ENCODE results near the gene PCYT2. TPM values are rescaled to one million over a fixed set of nuclear protein-coding genes. Genes with fewer than 3 reads are reported as not detected.

The PCYT2 gene
- total RNA-seq, 3 donors from 2014 or later = 36.0 to 59.4 (median 58.3) TPM

DNA sequence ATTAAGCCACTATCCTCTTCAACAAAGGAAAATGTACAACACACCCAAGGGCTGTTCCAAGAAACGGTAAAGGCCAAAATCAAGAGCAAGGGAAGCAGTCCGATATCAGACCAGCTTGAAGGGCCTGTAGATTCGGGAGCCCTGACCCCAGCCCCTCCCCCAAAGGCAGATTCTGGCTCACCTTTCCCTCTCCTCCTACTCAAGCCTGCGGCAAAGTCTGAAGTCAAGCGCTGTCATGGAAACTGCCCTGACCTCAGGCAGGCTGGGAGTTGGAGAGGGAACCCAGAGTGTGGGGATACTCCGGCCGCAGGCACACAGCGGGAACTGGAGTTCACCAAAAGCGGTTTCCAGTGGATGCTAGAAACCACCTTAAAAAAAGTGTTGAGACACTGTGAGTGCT is 21.6 kb downstream of the PCYT2 start:
- intact Hi-C loops (cut with DNase I, micrococcal nuclease) = no loop called here
- peaks cover 13% of the 10 kb centered on the region for H3K36me3 ChIP-seq (ENCODE audit: low read depth)
- no peaks in the 10 kb centered on the region for H3K9me3 ChIP-seq
- H3K4me3 ChIP-seq = no peak overlapping the region
- TF ChIP-seq, protein P1, sequence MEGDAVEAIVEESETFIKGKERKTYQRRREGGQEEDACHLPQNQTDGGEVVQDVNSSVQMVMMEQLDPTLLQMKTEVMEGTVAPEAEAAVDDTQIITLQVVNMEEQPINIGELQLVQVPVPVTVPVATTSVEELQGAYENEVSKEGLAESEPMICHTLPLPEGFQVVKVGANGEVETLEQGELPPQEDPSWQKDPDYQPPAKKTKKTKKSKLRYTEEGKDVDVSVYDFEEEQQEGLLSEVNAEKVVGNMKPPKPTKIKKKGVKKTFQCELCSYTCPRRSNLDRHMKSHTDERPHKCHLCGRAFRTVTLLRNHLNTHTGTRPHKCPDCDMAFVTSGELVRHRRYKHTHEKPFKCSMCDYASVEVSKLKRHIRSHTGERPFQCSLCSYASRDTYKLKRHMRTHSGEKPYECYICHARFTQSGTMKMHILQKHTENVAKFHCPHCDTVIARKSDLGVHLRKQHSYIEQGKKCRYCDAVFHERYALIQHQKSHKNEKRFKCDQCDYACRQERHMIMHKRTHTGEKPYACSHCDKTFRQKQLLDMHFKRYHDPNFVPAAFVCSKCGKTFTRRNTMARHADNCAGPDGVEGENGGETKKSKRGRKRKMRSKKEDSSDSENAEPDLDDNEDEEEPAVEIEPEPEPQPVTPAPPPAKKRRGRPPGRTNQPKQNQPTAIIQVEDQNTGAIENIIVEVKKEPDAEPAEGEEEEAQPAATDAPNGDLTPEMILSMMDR (IDR thresholded peaks at IDR 0.05) = no peak
- ATAC-seq (no peak), DNase-seq (no peak)
- H3K4me1 ChIP-seq (ENCODE audit: low read depth) = peaks cover 19% of the 10 kb centered on the region

DNA sequence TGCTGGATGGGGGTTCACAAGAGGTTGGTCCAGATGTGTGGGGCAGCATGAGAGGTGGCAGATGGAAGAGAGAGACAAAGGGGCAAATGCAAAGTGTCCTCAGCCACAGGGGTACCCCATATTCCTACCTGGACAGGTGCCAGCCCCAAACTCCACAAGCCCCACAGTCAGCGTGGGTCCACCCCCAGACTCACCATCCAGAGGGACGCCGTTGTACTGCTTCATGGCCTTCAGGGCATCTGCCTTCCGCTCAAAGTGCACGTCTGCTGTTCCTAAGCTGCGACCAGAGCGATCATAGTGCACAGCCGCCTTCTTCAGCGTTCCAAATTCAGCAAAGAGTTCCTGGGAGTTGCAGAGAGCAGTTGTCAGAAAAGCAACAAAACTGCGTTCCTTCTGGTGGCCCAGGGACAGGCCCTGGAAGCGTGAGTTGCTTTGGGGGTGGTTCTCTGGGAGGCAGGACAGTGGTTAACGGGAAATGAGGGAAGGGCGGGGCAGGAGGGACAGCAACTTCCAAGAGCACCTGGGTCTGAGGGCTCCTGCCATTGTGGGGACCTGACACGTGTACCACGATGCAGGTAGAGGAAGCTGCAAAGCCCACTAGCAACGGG is 22.1 kb downstream of the PCYT2 start:
- Histone ChIP-seq H3K9me3 (no peaks in the 10 kb centered on the region), H3K4me1 (ENCODE audit: low read depth) (peaks cover 19% of the 10 kb centered on the region), H3K4me3 (no peak overlapping the region), H3K36me3 (ENCODE audit: low read depth) (peaks cover 13% of the 10 kb centered on the region)
- intact Hi-C loops (cut with DNase I, micrococcal nuclease) = no loop called here
- ATAC-seq = no peak
- no peak for DNase-seq
- TF ChIP-seq, protein P1 (IDR thresholded peaks at IDR 0.05) = no peak

DNA sequence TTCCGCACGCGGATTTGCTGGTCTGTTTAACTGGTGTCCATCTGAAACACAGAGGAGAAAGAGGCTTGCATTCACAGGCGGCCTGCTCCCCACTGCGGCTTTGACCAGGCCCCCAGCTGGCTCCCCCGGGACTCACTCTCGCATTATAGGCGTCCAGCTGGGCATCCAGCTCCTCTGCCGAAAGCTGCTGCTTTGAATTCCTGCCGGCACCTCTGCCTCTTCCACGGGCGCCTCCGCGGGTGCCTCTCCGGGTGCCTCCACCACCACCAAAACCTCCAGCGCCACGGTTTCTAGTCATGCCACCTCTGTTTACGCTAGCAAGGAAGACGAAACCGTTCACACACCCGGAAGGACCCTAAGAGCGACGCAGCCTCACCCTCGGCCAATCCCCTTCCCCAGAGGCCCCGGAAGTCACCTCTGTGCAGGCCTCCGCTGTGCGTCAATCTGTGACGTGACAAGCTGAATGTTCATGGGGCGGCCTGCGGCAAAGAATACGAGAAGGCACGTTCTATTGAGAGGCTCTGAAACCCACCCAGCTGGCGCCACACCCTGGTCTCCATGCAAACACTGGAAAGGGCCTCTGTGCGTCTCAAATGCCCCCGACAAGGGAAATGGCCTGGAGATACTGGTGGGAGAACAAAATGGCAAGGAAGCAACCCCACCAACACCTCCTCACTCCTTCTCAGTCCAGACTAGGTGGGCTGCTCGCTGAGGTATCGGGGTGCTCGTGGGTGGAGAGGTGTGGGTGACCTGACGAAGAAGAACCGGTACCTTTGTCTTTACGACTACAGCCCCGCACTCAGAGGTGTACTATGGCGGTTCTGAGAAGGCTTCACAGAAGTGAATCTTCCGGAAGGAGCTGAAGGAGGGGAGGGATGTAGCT is 22.9 kb downstream of the PCYT2 start:
- no peaks in the 10 kb centered on the region for H3K9me3 ChIP-seq
- peaks cover 13% of the 10 kb centered on the region for H3K36me3 ChIP-seq (ENCODE audit: low read depth)
- H3K4me1 ChIP-seq (ENCODE audit: low read depth) = peaks cover 19% of the 10 kb centered on the region
- ATAC-seq (no peak), DNase-seq (no peak)
- H3K4me3 ChIP-seq = no peak overlapping the region
- TF ChIP-seq, protein P1 (IDR thresholded peaks at IDR 0.05) = no peak
- intact Hi-C loops (cut with DNase I, micrococcal nuclease) = no loop called here

DNA sequence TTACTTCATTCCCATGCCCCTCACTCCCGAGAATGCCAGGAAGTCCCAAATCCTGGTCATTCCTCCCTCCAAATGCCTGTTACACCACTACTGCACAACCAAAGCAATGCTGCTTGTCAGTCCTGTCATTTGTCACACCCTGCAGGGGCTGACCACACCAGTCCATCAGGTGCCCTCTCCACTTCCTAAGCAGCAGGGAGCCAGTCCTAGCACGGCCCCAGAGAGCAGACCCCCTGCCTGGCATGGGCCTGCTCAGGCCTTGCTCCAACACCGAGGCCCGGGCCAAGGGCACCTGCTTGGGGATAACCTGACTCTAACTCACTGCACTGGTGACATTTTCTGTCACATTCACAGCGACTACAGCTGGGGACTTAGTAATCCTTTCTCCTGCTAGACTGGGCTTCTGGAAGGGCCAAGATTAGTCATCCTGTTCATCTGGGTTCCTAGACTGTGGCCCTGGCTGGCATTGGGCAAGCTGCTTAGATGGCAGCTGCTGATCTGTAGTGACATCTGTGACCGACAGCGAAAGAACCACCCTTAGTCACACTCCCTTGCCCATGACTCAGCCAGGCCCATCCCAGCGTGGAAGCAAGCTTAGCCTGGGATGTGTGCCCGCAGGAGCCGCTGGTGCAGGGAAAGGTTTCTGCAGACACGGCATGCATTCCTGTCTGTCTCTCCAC is 25.2 kb downstream of the PCYT2 start:
- ATAC-seq = peak; percentile 8
- peaks cover 13% of the 10 kb centered on the region for H3K36me3 ChIP-seq (ENCODE audit: low read depth)
- TF ChIP-seq, protein P1 (IDR thresholded peaks at IDR 0.05) = no peak
- no peak for DNase-seq
- H3K9me3 ChIP-seq = no peaks in the 10 kb centered on the region
- intact Hi-C loops (cut with DNase I, micrococcal nuclease) = no loop called here
- H3K4me1 ChIP-seq (ENCODE audit: low read depth) = peaks cover 14% of the 10 kb centered on the region
- no peak overlapping the region for H3K4me3 ChIP-seq

DNA sequence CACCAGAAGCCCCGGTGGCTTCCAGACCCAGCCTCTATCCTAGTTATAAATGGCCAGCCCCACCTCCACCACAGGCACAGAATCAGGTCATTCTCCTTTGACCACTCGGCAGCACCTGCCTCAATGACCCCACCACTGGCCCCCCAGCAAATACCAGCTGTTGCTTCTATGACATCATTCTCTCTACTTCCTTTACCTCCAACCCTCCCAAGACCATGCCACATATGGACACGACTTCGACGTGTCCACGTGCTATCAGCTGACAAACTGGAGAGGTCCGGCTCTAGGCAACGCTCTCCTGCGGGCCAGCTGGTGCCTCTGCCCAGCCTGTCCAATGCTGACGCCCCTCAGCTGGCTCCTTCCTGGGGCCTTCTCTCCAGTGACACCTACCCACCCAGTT is 25.7 kb downstream of the PCYT2 start:
- Histone ChIP-seq H3K36me3 (ENCODE audit: low read depth) (peaks cover 13% of the 10 kb centered on the region), H3K9me3 (no peaks in the 10 kb centered on the region), H3K4me1 (ENCODE audit: low read depth) (peaks cover 11% of the 10 kb centered on the region), H3K4me3 (no peak overlapping the region)
- ATAC-seq (no peak), DNase-seq (no peak)
- TF ChIP-seq, protein P1 (IDR thresholded peaks at IDR 0.05) = no peak
- intact Hi-C loops (cut with DNase I, micrococcal nuclease) = no loop called here

Data from mucosa of descending colon (tissue), 3 donors.